Heart left ventricle (tissue), 13 donors: ENCODE data around the gene WDR35.

Experiments
- CTCF ChIP-seq, 12 donors: fragments of 200-600 bp; sonication (generic) in 4 of 12; IDR thresholded peaks; one replicate each; pipeline versions ENCODE4 v1.5.0 to v1.8.0; 2018 to 2022; ENCODE audit warnings: antibody characterized with exemption in 12 of 12, mild to moderate bottlenecking in 5 of 12
- POLR2A ChIP-seq, 2 donors: fragments of 450-650 bp; IDR thresholded peaks; one replicate each; pipeline ENCODE4 v1.6.1; 2017; ENCODE audit warnings: antibody characterized with exemption in 2 of 2, mild to moderate bottlenecking in 2 of 2, moderate library complexity in 2 of 2
- donor health status: ischemic (EF 13 %, LVEDD 7.1; RV severe dilation, severe dysfunction).
- donor health status: DM: no; HTN: yes; CAD: no.
- donor health status: DM: no; HTN: no; CAD: no.
- donor health status: ischemic (EF 25% LVEDD 6.9; RV normal size, moderate dysfunction).
- donor health status: ischemic (EF 25% LVEDD 5.7; RV mildly dilated, moderate dysfunction).
- donor health status: ischemic (EF 35%, LVEDD 5.7; RV mildly dilated, moderate dysfunction).
- donor health status: nonischemic (EF 11% LVEDD 7.7; RV severe dilation, severe dysfunction).
- donor health status: DM: yes; HTN: yes; CAD: no.
- donor health status: PGD.
- donor health status: ischemic (EF 29% LVEDD 5.4; RV normal size, mild dysfunction).
- donor health status: nonischemic (EF 23%, LVEDD 6.1; RV moderate dilation, normal function).

- TF ChIP-seq POLR2A (IDR thresholded peaks at IDR 0.05), result no peak
- no peak for TF ChIP-seq CTCF (IDR thresholded peaks at IDR 0.05)
These were observed 88.9 kb downstream of the WDR35 start for GRCh38 chr2:19900931-19901441.
